ENCODE data around the gene UGT1A9.

UGT1A9 gene

GRCh38 chr2:233800208-233800607 lies 128.5 kb downstream of the UGT1A9 start:
- no peak for DNase-seq

- no peak for DNase-seq
Observed at GRCh38 chr2:233801357-233802131, 129.8 kb downstream of the UGT1A9 start.

- no peak for DNase-seq
Observed at GRCh38 chr2:233802132-233802815, 130.6 kb downstream of the UGT1A9 start.

- DNase-seq: no peak
Observed at GRCh38 chr2:233803292-233803911, 131.7 kb downstream of the UGT1A9 start.

GRCh38 chr2:233803994-233804393 lies 132.3 kb downstream of the UGT1A9 start:
- DNase-seq: no peak

- DNase-seq: no peak
Observed at GRCh38 chr2:233807215-233807865, 135.6 kb downstream of the UGT1A9 start.

- DNase-seq: no peak
Observed at GRCh38 chr2:233807966-233808935, 136.6 kb downstream of the UGT1A9 start.

- DNase-seq: no peak
Observed at GRCh38 chr2:233810385-233810784, 138.7 kb downstream of the UGT1A9 start.

- no peak for DNase-seq
Observed at GRCh38 chr2:233811087-233811486, 139.4 kb downstream of the UGT1A9 start.

- DNase-seq: no peak
Observed at GRCh38 chr2:233811732-233812131, 140.0 kb downstream of the UGT1A9 start.

- DNase-seq: no peak
Observed at GRCh38 chr2:233813236-233814055, 141.7 kb downstream of the UGT1A9 start.

GRCh38 chr2:233814056-233814835 lies 142.5 kb downstream of the UGT1A9 start:
- DNase-seq: no peak

GRCh38 chr2:233815861-233816260 lies 144.2 kb downstream of the UGT1A9 start:
- DNase-seq: no peak

GRCh38 chr2:233816334-233816733 lies 144.6 kb downstream of the UGT1A9 start:
- DNase-seq: no peak

- DNase-seq: no peak
Observed at GRCh38 chr2:233816771-233817170, 145.1 kb downstream of the UGT1A9 start.

- DNase-seq: no peak
Observed at GRCh38 chr2:233817361-233817911, 145.7 kb downstream of the UGT1A9 start.

- DNase-seq: no peak
Observed at GRCh38 chr2:233817995-233818638, 146.4 kb downstream of the UGT1A9 start.

- DNase-seq: no peak
Observed at GRCh38 chr2:233818639-233819621, 147.2 kb downstream of the UGT1A9 start.
